AG10803 (cell line): ENCODE results near the gene BACH2.

ENCODE experiments used
- DNase-seq: peaks from one replicate; pipeline ENCODE4 v3.0.0; 2010; ENCODE audit warnings: low read depth
- H3K4me3 ChIP-seq: 2 replicates; pipeline ENCODE4 v1.5.1; 2011; ENCODE audit warnings: mild to moderate bottlenecking, low read length, control low read depth
- CTCF ChIP-seq: conservative IDR thresholded peaks from 2 replicates; pipeline ENCODE4 v1.5.1; 2011; ENCODE audit warnings: mild to moderate bottlenecking, low read length, control low read depth, inconsistent platforms

The BACH2 gene

GRCh38 chr6:90184334-90185298 is 112.0 kb downstream of the BACH2 start:
- no peak overlapping the region for H3K4me3 ChIP-seq
- DNase-seq = no peak
- TF ChIP-seq CTCF = no peak

GRCh38 chr6:90183587-90184333 is 112.9 kb downstream of the BACH2 start:
- no peak overlapping the region for H3K4me3 ChIP-seq
- DNase-seq = no peak
- TF ChIP-seq CTCF = no peak

DNA sequence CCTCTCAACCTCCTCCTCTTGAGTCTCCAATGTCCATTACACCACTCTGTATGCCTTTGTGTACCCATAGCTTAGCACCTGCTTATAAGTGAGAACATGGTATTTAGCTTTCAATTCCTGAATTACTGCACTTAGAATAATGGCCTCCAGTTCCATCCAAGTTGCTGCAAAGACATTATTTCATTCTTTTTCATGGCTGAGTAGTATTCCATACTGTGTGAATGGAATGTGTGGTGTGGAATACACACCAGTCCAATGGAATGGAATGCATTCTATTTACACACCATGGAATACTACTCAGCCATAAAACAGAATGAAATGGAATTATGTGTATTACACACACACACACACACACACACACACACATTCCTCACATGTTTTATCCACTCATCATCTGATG is 116.1 kb downstream of the BACH2 start:
- H3K4me3 ChIP-seq = no peak overlapping the region
- TF ChIP-seq CTCF = no peak
- DNase-seq = no peak

- DNase-seq = no peak
- no peak overlapping the region for H3K4me3 ChIP-seq
- peak; percentile 49 for TF ChIP-seq CTCF
These were observed 117.2 kb downstream of the BACH2 start for GRCh38 chr6:90179190-90180169.

- no peak overlapping the region for H3K4me3 ChIP-seq
- TF ChIP-seq CTCF = no peak
- no peak for DNase-seq
These were observed 118.2 kb downstream of the BACH2 start for GRCh38 chr6:90178384-90178855.

- H3K4me3 ChIP-seq = no peak overlapping the region
- TF ChIP-seq CTCF = no peak
- no peak for DNase-seq
These were observed 118.9 kb downstream of the BACH2 start for GRCh38 chr6:90177544-90178383.
